Activated CD4-positive, alpha-beta T cell treated with anti-CD3 and anti-CD28 coated beads, Interleukin-10, Interleukin-2, amounts not matched to agents 100 ng/mL and 50 ng/mL, durations not matched to agents 16 hours and 8 hours (primary cell): Measurements from ENCODE around the gene RSBN1.
"Not testable (repeated sequence)": the region's sequence is repeated elsewhere in the genome, so short reads cannot be mapped to it uniquely, and the experiment has no call there.

Source experiments
- DNase-seq: peaks from one replicate; pipeline ENCODE4 v3.0.0-alpha.2; 2020

The RSBN1 gene

GRCh38 chr1:113732802-113733201 lies 79.5 kb downstream of the RSBN1 start:
- no peak for DNase-seq

GRCh38 chr1:113721010-113721409 lies 91.3 kb downstream of the RSBN1 start:
- DNase-seq: no peak

GRCh38 chr1:113718621-113719020 lies 93.7 kb downstream of the RSBN1 start:
- not testable (repeated sequence) for DNase-seq

- not testable (repeated sequence) for DNase-seq
These were observed 94.8 kb downstream of the RSBN1 start for GRCh38 chr1:113717506-113717905.

- no peak for DNase-seq
These were observed 97.5 kb downstream of the RSBN1 start for GRCh38 chr1:113714606-113715269.
